Left lobe of liver (tissue), 2 donors: ENCODE results near the gene PDCD11. TPM values are rescaled to one million over a fixed set of nuclear protein-coding genes. Genes with fewer than 3 reads are reported as not detected.
"Not testable (repeated sequence)": the region's sequence is repeated elsewhere in the genome, so short reads cannot be mapped to it uniquely, and the experiment has no call there.

ENCODE experiments used
- ATAC-seq: fragments of 200-7000 bp; cut with Tn5 transposase; one replicate; pipeline ENCODE4 v1.9.1; 2020; ENCODE audit warnings: mild to moderate bottlenecking, moderate library complexity
- DNase-seq: peaks from one replicate; pipeline ENCODE4 v3.0.0-alpha.2; 2020; ENCODE audit warnings: low spot score
- total RNA-seq: library from RNA; stranded (reverse); gene quantifications from one replicate; pipeline ENCODE4 v1.2.1, GENCODE V29; 2021
- donor health status: DM: no; HTN: no; CAD: no; lungs with moderate emphysema.
- donor health status: DM: no; HTN: yes; CAD: no.

The PDCD11 gene
- total RNA-seq, 1 donor from 2014 or later = 9.0 TPM

- DNase-seq = peak; percentile 55
- ATAC-seq = peak; percentile 60
Observed at GRCh38 chr10:103415581-103415980, 19.2 kb downstream of the PDCD11 start.

- peak; percentile 55 for DNase-seq
- peak; percentile 54 for ATAC-seq
Observed at GRCh38 chr10:103416436-103417147, 20.2 kb downstream of the PDCD11 start.

- DNase-seq = not testable (repeated sequence)
Observed at GRCh38 chr10:103417148-103417469, 20.7 kb downstream of the PDCD11 start.

GRCh38 chr10:103417601-103418000 is 21.2 kb downstream of the PDCD11 start:
- ATAC-seq (no peak), DNase-seq (no peak)

More at GRCh38 chr10:103417148-103417469, 20.7 kb downstream of the PDCD11 start:
- ATAC-seq = not testable (repeated sequence)

- DNase-seq = no peak
- no peak for ATAC-seq
Observed at GRCh38 chr10:103419101-103419500, 22.7 kb downstream of the PDCD11 start.

- ATAC-seq = no peak
- DNase-seq = no peak
Observed at GRCh38 chr10:103423748-103424147, 27.3 kb downstream of the PDCD11 start.

GRCh38 chr10:103427866-103428265 is 31.4 kb downstream of the PDCD11 start:
- no peak for DNase-seq
- ATAC-seq = no peak

GRCh38 chr10:103428989-103429643 is 32.7 kb downstream of the PDCD11 start:
- no peak for ATAC-seq

GRCh38 chr10:103429647-103430046 is 33.2 kb downstream of the PDCD11 start:
- ATAC-seq (no peak), DNase-seq (no peak)

More at GRCh38 chr10:103428989-103429643, 32.7 kb downstream of the PDCD11 start:
- no peak for DNase-seq

GRCh38 chr10:103431902-103432301 is 35.5 kb downstream of the PDCD11 start:
- peak; percentile 32 for ATAC-seq
- no peak for DNase-seq

- peak; percentile 17 for ATAC-seq
- DNase-seq = no peak
Observed at GRCh38 chr10:103433858-103434257, 37.4 kb downstream of the PDCD11 start.

- ATAC-seq (no peak), DNase-seq (no peak)
Observed at GRCh38 chr10:103439776-103440175, 43.4 kb downstream of the PDCD11 start.

- DNase-seq = no peak
- ATAC-seq = no peak
Observed at GRCh38 chr10:103440416-103440815, 44.0 kb downstream of the PDCD11 start.

- DNase-seq (no peak), ATAC-seq (no peak)
Observed at GRCh38 chr10:103441206-103441605, 44.8 kb downstream of the PDCD11 start.

GRCh38 chr10:103441611-103442010 is 45.2 kb downstream of the PDCD11 start:
- ATAC-seq (no peak), DNase-seq (no peak)

- ATAC-seq (no peak), DNase-seq (no peak)
Observed at GRCh38 chr10:103442031-103442461, 45.6 kb downstream of the PDCD11 start.

GRCh38 chr10:103443475-103444185 is 47.2 kb downstream of the PDCD11 start:
- ATAC-seq (no peak), DNase-seq (no peak)

- DNase-seq (no peak), ATAC-seq (no peak)
Observed at GRCh38 chr10:103444478-103444877, 48.1 kb downstream of the PDCD11 start.

GRCh38 chr10:103445366-103445765 is 48.9 kb downstream of the PDCD11 start:
- ATAC-seq (no peak), DNase-seq (no peak)

- ATAC-seq (peak; percentile 21), DNase-seq (no peak)
Observed at GRCh38 chr10:103445767-103446567, 49.5 kb downstream of the PDCD11 start.

GRCh38 chr10:103447187-103447586 is 50.8 kb downstream of the PDCD11 start:
- no peak for ATAC-seq
- DNase-seq = no peak
